HG02571 (cell line): ENCODE measurements around the gene VPS26C.
A peak's percentile ranks its signal among the peaks of the same experiment; 100 is the strongest.
"Not testable (repeated sequence)": the region's sequence is repeated elsewhere in the genome, so short reads cannot be mapped to it uniquely, and the experiment has no call there.

ENCODE experiments used
- ATAC-seq: cut with Tn5 transposase; IDR thresholded peaks from one replicate; pipeline ENCODE4 v1.9.1; 2021; ENCODE audit warnings: mild to moderate bottlenecking, moderate library complexity; ENCODE audit not compliant: unreplicated experiment

Gene VPS26C

GRCh38 chr21:37267269-37268185, at the start of gene VPS26C:
Gene VPS26C, minus strand, starts transcription at chr21:37267334. Its CDS starts 40 bp downstream, at chr21:37267294.
- ATAC-seq: peak; percentile 88

GRCh38 chr21:37316072-37316471, 48.9 kb upstream of the VPS26C start:
- not testable (repeated sequence) for ATAC-seq

- no peak for ATAC-seq
Measured at GRCh38 chr21:37300114-37300751, 33.1 kb upstream of the VPS26C start.

- no peak for ATAC-seq
Measured at GRCh38 chr21:37297364-37297763, 30.2 kb upstream of the VPS26C start.

- ATAC-seq: no peak
Measured at GRCh38 chr21:37294679-37295078, 27.5 kb upstream of the VPS26C start.

GRCh38 chr21:37292941-37293340, 25.8 kb upstream of the VPS26C start:
- no peak for ATAC-seq

GRCh38 chr21:37292041-37292440, 24.9 kb upstream of the VPS26C start:
- ATAC-seq: no peak

GRCh38 chr21:37283191-37283710, 16.1 kb upstream of the VPS26C start:
- not testable (repeated sequence) for ATAC-seq

- ATAC-seq: not testable (repeated sequence)
Measured at GRCh38 chr21:37282602-37283001, 15.5 kb upstream of the VPS26C start.

- no peak for ATAC-seq
Measured at GRCh38 chr21:37281993-37282392, 14.9 kb upstream of the VPS26C start.

GRCh38 chr21:37281579-37281978, 14.4 kb upstream of the VPS26C start:
- no peak for ATAC-seq

GRCh38 chr21:37279271-37279670, 12.1 kb upstream of the VPS26C start:
- not testable (repeated sequence) for ATAC-seq

- no peak for ATAC-seq
Measured at GRCh38 chr21:37278199-37278598, 11.1 kb upstream of the VPS26C start.

- no peak for ATAC-seq
Measured at GRCh38 chr21:37276377-37276776, 9.2 kb upstream of the VPS26C start.

GRCh38 chr21:37273911-37274690, 7.0 kb upstream of the VPS26C start:
- no peak for ATAC-seq

GRCh38 chr21:37273440-37273839, 6.3 kb upstream of the VPS26C start:
- ATAC-seq: no peak

- no peak for ATAC-seq
Measured at GRCh38 chr21:37272897-37273296, 5.8 kb upstream of the VPS26C start.

GRCh38 chr21:37270576-37271365, 3.6 kb upstream of the VPS26C start:
- ATAC-seq: no peak

- ATAC-seq: no peak
Measured at GRCh38 chr21:37269481-37269880, 2.3 kb upstream of the VPS26C start.

GRCh38 chr21:37268186-37268503, 1.0 kb upstream of the VPS26C start:
- ATAC-seq: no peak
